ENCODE results near the gene XXYLT1.

Gene XXYLT1

DNA sequence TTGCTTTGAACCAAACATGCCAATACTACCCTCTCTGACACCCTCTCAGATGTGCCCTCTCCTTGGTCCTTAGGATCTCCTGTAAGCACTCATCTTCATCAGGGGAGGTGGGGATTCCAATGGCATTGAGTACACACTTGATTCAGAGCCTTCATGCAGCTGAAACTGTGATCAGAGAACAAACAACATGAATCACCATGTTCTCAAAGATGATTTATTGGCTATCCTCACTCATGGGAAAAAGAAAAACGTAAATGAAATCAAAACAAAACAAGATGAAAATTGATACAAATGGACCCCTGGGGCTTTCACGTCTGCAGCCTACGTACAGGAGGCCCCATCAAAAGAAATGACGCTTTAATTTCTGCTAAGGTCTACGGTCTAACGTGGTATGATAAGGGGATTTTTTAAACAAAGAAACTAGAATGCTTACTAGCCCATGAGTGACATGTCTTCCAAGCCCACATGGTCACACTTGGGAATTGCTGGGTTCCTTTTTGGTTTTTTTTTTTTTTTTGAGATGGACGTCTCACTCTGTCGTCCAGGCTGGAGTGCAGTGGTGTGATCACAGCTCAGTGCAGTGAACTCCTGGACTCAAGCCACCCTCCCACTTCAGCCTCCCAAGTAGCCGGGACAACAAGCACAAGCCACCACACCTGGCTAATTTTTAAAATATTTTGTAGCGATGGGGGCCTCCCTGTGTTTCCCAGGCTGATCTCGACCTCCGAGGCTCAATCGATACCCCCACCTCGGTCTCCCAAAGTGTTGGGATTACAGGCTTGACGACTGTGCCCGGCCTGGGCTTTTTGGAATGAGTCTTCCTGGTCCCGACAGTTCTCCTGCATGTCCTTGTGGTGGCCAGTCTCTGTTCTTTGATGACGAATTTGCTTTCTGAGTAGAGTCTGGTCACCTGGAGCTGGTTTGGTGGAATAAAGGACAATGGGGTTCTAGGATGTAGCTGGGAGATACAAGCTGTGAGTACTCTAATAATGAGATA is 202.6 kb downstream of the XXYLT1 start (continued):
- TF ChIP-seq ZBTB1 (tag by site-specific recombination; IDR thresholded peaks at IDR 0.05) (no peak), ZNF114 (tag by site-specific recombination; IDR thresholded peaks at IDR 0.05) (no peak), ZNF214 (tag by site-specific recombination; IDR thresholded peaks at IDR 0.05; ENCODE audit: borderline replicate concordance) (no peak), ZNF837 (tag by site-specific recombination; IDR thresholded peaks at IDR 0.05) (no peak), ZNF423 (tag by site-specific recombination; IDR thresholded peaks at IDR 0.05) (no peak), ZNF707 (tag by site-specific recombination; IDR thresholded peaks at IDR 0.05) (no peak), ZNF350 (tag by site-specific recombination; IDR thresholded peaks at IDR 0.05) (no peak), ZNF501 (tag by site-specific recombination; IDR thresholded peaks at IDR 0.05) (no peak), ZNF776 (tag by site-specific recombination; IDR thresholded peaks at IDR 0.05; ENCODE audit: borderline replicate concordance) (no peak), ZNF416 (tag by site-specific recombination; IDR thresholded peaks at IDR 0.05) (no peak), ZNF510 (tag by site-specific recombination; IDR thresholded peaks at IDR 0.05; ENCODE audit: insufficient replicate concordance) (no peak), ZNF639 (tag by site-specific recombination; IDR thresholded peaks at IDR 0.05) (0 out of 2 replicates have a peak, but pooled peaks have one; percentile 57), ZBTB8A (tag by site-specific recombination; IDR thresholded peaks at IDR 0.05) (no peak), ZFHX2 (tag by site-specific recombination; conservative IDR thresholded peaks at IDR 0.05) (no peak), ZNF404 (tag by site-specific recombination; IDR thresholded peaks at IDR 0.05) (no peak), GLI2 (tag by site-specific recombination; IDR thresholded peaks at IDR 0.05; ENCODE audit: borderline replicate concordance, low read depth) (peak; percentile 12; the same call in 1 of the 2 replicates), BCL11A (tag by site-specific recombination; IDR thresholded peaks at IDR 0.05; ENCODE audit: low read depth) (no peak), ZNF366 (tag by site-specific recombination; conservative IDR thresholded peaks at IDR 0.05) (0 out of 2 replicates have a peak, but pooled peaks have one; percentile 15), REPIN1 (tag by site-specific recombination; IDR thresholded peaks at IDR 0.05; ENCODE audit: low read depth) (no peak), ZEB2 (tag by site-specific recombination; IDR thresholded peaks at IDR 0.05) (0 out of 2 replicates have a peak, but pooled peaks have one; percentile 21), ZNF843 (tag by site-specific recombination; IDR thresholded peaks at IDR 0.05) (no peak), ZFP69B (tag by site-specific recombination; IDR thresholded peaks at IDR 0.05) (0 out of 2 replicates have a peak, but pooled peaks have one; percentile 43)
- TF ChIP-seq, protein P1, sequence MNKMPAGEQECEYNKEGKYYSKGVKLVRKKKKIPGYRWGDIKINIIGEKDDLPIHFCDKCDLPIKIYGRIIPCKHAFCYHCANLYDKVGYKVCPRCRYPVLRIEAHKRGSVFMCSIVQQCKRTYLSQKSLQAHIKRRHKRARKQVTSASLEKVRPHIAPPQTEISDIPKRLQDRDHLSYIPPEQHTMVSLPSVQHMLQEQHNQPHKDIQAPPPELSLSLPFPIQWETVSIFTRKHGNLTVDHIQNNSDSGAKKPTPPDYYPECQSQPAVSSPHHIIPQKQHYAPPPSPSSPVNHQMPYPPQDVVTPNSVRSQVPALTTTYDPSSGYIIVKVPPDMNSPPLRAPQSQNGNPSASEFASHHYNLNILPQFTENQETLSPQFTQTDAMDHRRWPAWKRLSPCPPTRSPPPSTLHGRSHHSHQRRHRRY (tag by site-specific recombination; IDR thresholded peaks at IDR 0.05), result no peak
- TF ChIP-seq, protein P2, sequence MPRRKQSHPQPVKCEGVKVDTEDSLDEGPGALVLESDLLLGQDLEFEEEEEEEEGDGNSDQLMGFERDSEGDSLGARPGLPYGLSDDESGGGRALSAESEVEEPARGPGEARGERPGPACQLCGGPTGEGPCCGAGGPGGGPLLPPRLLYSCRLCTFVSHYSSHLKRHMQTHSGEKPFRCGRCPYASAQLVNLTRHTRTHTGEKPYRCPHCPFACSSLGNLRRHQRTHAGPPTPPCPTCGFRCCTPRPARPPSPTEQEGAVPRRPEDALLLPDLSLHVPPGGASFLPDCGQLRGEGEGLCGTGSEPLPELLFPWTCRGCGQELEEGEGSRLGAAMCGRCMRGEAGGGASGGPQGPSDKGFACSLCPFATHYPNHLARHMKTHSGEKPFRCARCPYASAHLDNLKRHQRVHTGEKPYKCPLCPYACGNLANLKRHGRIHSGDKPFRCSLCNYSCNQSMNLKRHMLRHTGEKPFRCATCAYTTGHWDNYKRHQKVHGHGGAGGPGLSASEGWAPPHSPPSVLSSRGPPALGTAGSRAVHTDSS (tag by site-specific recombination; IDR thresholded peaks at IDR 0.05), result no peak
- TF ChIP-seq, protein P3, sequence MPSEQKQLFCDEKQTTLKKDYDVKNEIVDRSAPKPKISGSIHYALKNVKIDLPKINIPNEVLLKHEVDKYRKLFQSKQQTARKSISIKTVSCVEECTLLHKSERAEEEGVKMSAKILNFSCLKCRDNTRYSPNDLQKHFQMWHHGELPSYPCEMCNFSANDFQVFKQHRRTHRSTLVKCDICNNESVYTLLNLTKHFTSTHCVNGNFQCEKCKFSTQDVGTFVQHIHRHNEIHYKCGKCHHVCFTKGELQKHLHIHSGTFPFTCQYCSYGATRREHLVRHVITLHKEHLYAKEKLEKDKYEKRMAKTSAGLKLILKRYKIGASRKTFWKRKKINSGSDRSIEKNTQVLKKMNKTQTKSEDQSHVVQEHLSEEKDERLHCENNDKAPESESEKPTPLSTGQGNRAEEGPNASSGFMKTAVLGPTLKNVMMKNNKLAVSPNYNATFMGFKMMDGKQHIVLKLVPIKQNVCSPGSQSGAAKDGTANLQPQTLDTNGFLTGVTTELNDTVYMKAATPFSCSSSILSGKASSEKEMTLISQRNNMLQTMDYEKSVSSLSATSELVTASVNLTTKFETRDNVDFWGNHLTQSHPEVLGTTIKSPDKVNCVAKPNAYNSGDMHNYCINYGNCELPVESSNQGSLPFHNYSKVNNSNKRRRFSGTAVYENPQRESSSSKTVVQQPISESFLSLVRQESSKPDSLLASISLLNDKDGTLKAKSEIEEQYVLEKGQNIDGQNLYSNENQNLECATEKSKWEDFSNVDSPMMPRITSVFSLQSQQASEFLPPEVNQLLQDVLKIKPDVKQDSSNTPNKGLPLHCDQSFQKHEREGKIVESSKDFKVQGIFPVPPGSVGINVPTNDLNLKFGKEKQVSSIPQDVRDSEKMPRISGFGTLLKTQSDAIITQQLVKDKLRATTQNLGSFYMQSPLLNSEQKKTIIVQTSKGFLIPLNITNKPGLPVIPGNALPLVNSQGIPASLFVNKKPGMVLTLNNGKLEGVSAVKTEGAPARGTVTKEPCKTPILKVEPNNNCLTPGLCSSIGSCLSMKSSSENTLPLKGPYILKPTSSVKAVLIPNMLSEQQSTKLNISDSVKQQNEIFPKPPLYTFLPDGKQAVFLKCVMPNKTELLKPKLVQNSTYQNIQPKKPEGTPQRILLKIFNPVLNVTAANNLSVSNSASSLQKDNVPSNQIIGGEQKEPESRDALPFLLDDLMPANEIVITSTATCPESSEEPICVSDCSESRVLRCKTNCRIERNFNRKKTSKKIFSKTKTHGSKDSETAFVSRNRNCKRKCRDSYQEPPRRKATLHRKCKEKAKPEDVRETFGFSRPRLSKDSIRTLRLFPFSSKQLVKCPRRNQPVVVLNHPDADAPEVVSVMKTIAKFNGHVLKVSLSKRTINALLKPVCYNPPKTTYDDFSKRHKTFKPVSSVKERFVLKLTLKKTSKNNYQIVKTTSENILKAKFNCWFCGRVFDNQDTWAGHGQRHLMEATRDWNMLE (tag by site-specific recombination; conservative IDR thresholded peaks at IDR 0.05; ENCODE audit: low read depth), result no peak
- TF ChIP-seq, protein P4, sequence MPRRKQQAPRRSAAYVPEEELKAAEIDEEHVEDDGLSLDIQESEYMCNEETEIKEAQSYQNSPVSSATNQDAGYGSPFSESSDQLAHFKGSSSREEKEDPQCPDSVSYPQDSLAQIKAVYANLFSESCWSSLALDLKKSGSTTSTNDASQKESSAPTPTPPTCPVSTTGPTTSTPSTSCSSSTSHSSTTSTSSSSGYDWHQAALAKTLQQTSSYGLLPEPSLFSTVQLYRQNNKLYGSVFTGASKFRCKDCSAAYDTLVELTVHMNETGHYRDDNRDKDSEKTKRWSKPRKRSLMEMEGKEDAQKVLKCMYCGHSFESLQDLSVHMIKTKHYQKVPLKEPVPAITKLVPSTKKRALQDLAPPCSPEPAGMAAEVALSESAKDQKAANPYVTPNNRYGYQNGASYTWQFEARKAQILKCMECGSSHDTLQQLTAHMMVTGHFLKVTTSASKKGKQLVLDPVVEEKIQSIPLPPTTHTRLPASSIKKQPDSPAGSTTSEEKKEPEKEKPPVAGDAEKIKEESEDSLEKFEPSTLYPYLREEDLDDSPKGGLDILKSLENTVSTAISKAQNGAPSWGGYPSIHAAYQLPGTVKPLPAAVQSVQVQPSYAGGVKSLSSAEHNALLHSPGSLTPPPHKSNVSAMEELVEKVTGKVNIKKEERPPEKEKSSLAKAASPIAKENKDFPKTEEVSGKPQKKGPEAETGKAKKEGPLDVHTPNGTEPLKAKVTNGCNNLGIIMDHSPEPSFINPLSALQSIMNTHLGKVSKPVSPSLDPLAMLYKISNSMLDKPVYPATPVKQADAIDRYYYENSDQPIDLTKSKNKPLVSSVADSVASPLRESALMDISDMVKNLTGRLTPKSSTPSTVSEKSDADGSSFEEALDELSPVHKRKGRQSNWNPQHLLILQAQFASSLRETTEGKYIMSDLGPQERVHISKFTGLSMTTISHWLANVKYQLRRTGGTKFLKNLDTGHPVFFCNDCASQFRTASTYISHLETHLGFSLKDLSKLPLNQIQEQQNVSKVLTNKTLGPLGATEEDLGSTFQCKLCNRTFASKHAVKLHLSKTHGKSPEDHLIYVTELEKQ (tag by site-specific recombination; IDR thresholded peaks at IDR 0.05; ENCODE audit: borderline replicate concordance), result no peak

Measured in HEK293 (cell line).